ENCODE results near the gene RHOF.
A peak's percentile ranks its signal among the peaks of the same experiment; 100 is the strongest.

The RHOF gene, protein sequence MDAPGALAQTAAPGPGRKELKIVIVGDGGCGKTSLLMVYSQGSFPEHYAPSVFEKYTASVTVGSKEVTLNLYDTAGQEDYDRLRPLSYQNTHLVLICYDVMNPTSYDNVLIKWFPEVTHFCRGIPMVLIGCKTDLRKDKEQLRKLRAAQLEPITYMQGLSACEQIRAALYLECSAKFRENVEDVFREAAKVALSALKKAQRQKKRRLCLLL

GRCh38 chr12:121793440-121793837 is at the start of gene RHOF:
Gene RHOF, minus strand, starts transcription at chr12:121793688. Its CDS starts 55 bp downstream, at chr12:121793633.
- Histone ChIP-seq H3K27me3 (no peaks in the 10 kb centered on the region), H3K4me1 (ENCODE audit: control insufficient read depth in 1 of 2, insufficient read depth in 1 of 2, low read depth in 1 of 2, low read length in 1 of 2) (peaks cover 82 to 86% of the 10 kb centered on the region in 2 experiments), H3K36me3 (peaks cover 31% of the 10 kb centered on the region), H3K27ac (peak within 1 kb of the TSS; percentile 98), H3K9me3 (no peaks in the 10 kb centered on the region), H3K4me3 (ENCODE audit: low read depth in 1 of 2, low read length in 1 of 2) (peak within 1 kb of the TSS; percentile 80 to 89)
- TF ChIP-seq, protein P1, sequence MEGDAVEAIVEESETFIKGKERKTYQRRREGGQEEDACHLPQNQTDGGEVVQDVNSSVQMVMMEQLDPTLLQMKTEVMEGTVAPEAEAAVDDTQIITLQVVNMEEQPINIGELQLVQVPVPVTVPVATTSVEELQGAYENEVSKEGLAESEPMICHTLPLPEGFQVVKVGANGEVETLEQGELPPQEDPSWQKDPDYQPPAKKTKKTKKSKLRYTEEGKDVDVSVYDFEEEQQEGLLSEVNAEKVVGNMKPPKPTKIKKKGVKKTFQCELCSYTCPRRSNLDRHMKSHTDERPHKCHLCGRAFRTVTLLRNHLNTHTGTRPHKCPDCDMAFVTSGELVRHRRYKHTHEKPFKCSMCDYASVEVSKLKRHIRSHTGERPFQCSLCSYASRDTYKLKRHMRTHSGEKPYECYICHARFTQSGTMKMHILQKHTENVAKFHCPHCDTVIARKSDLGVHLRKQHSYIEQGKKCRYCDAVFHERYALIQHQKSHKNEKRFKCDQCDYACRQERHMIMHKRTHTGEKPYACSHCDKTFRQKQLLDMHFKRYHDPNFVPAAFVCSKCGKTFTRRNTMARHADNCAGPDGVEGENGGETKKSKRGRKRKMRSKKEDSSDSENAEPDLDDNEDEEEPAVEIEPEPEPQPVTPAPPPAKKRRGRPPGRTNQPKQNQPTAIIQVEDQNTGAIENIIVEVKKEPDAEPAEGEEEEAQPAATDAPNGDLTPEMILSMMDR (IDR thresholded peaks at IDR 0.05): no peak

GRCh38 chr12:121839993-121840761 is 46.7 kb upstream of the RHOF start:
- H3K27ac ChIP-seq: peak overlapping the region; percentile 80
- H3K36me3 ChIP-seq: no peaks in the 10 kb centered on the region
- TF ChIP-seq, protein P1 (IDR thresholded peaks at IDR 0.05): no peak

GRCh38 chr12:121839106-121839992 is 45.9 kb upstream of the RHOF start:
- Histone ChIP-seq H3K4me3 (ENCODE audit: low read depth in 1 of 2, low read length in 1 of 2) (peak overlapping the region; percentile 69 to 96), H3K9me3 (no peaks in the 10 kb centered on the region), H3K27me3 (no peaks in the 10 kb centered on the region), H3K27ac (peak overlapping the region; percentile 80), H3K4me1 (ENCODE audit: control insufficient read depth in 1 of 2, insufficient read depth in 1 of 2, low read depth in 1 of 2, low read length in 1 of 2) (peaks cover 52 to 54% of the 10 kb centered on the region in 2 experiments), H3K36me3 (no peaks in the 10 kb centered on the region)
- TF ChIP-seq, protein P1 (IDR thresholded peaks at IDR 0.05): peak; percentile 61

More at GRCh38 chr12:121839993-121840761, 46.7 kb upstream of the RHOF start:
- Histone ChIP-seq H3K9me3 (no peaks in the 10 kb centered on the region), H3K4me3 (ENCODE audit: low read depth in 1 of 2, low read length in 1 of 2) (peak overlapping the region; percentile 69 to 96), H3K4me1 (ENCODE audit: control insufficient read depth in 1 of 2, insufficient read depth in 1 of 2, low read depth in 1 of 2, low read length in 1 of 2) (peaks cover 43 to 46% of the 10 kb centered on the region in 2 experiments), H3K27me3 (no peaks in the 10 kb centered on the region)

GRCh38 chr12:121838126-121838525 is 44.6 kb upstream of the RHOF start:
- TF ChIP-seq, protein P1 (IDR thresholded peaks at IDR 0.05): no peak
- no peaks in the 10 kb centered on the region for H3K9me3 ChIP-seq
- no peaks in the 10 kb centered on the region for H3K27me3 ChIP-seq
- H3K4me3 ChIP-seq (ENCODE audit: low read depth in 1 of 2, low read length in 1 of 2): no peak overlapping the region
- H3K27ac ChIP-seq: no peak overlapping the region
- peaks cover 64 to 67% of the 10 kb centered on the region in 2 experiments for H3K4me1 ChIP-seq (ENCODE audit: control insufficient read depth in 1 of 2, insufficient read depth in 1 of 2, low read depth in 1 of 2, low read length in 1 of 2)
- H3K36me3 ChIP-seq: no peaks in the 10 kb centered on the region

DNA sequence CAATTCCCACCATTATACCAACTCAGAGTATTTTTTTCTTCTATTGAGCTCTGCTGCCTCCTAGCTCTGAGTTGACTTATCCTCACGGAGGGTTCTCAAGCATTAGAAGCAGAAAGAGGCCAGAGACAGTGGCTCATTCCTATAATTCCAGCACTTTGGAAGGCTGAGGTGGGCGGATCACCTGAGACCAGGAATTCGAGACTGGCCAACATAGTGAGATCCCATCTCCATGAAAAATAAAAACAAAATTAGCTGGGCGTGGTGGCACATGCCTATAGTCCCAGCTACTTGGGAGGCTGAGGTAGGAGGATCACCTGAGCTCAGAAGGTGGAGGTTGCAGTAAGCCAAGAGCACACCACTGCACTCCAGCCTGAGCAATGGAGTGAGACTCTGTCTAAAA is 44.2 kb upstream of the RHOF start:
- Histone ChIP-seq H3K4me1 (ENCODE audit: control insufficient read depth in 1 of 2, insufficient read depth in 1 of 2, low read depth in 1 of 2, low read length in 1 of 2) (peaks cover 68 to 71% of the 10 kb centered on the region in 2 experiments), H3K36me3 (no peaks in the 10 kb centered on the region), H3K4me3 (ENCODE audit: low read depth in 1 of 2, low read length in 1 of 2) (no peak overlapping the region), H3K9me3 (no peaks in the 10 kb centered on the region), H3K27ac (peak overlapping the region; percentile 17), H3K27me3 (no peaks in the 10 kb centered on the region)
- TF ChIP-seq, protein P1 (IDR thresholded peaks at IDR 0.05): no peak
